GM21423 (cell line): ENCODE results near the gene USP1.

Experiments used
- ATAC-seq: cut with Tn5 transposase; IDR thresholded peaks from one replicate; pipeline ENCODE4 v1.9.1; 2021; ENCODE audit warnings: mild to moderate bottlenecking, moderate library complexity; ENCODE audit not compliant: unreplicated experiment

USP1 gene

DNA sequence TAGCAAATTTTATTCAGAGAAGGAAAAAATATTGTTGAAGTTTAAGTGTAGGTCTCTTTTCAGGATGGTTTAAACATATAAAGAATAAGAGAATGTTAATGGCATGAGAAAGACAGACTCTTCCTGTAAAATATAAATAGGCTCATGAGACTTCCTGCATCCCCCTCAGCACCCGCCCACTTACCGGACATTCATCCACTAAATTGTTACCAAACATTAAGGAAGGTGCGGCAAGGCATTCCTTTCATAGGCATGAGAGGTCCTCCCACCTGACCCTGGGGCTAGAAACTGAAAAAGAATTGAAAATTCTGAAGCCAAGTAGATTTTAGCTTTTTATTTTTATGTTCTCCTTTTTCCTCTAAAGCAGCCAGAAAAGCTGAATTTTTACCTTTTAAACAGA is 10.6 kb upstream of the USP1 start:
- no peak for ATAC-seq

DNA sequence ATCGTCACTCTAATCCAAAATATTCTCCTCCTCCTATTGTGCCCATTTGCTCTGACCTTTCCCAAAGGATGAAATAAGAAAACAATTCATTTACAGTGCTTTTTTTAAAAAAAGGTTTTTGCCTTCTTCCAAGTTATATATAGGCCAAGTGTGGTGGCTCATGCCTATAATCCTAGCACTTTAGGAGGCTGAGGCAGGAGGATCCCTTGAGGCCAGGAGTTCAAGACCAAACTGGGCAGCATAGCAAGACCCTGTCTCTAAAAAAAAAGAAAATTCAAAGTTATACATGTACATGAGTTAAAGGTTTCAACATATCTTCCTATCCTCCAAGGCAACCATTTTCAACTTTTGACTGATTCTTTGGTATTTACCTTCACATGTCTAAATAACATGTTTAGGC is 10.1 kb upstream of the USP1 start:
- no peak for ATAC-seq

DNA sequence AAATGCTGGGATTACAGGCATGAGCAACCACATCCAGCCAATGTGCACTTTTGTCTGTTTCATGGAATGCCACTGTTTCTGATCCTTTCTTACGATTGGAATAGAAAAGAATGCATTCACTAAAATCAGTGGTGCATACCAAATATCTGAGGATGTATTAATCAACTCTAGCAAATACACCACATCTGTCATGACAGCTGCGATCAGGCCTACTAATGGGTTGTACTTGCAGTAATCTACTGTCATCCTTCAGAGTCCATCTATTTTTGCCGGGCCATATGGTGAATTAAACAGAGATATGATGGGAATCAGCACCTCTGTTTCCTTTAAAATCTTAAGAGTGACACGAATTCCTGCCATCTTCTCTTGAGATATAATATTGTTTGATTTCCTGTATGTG is 8.5 kb upstream of the USP1 start:
- ATAC-seq, result no peak

DNA sequence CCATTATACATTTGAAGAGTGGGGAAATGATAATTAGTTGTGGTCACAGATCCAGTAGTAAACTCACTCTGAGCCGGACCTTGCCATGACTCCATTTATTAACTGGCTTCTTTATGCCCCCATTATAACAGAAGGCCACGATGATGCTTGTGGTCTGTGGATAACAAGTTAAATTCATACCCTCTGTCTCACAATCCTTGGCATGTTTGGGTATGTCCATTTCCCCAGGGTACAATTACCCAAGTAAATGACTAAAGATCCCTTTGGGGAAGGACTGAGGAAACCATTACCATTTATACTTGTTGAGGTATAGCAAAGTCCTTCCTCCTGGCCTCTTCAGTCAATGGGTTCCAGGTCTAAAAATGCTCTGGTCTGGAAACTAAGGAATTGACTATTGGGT is 7.3 kb upstream of the USP1 start:
- no peak for ATAC-seq

DNA sequence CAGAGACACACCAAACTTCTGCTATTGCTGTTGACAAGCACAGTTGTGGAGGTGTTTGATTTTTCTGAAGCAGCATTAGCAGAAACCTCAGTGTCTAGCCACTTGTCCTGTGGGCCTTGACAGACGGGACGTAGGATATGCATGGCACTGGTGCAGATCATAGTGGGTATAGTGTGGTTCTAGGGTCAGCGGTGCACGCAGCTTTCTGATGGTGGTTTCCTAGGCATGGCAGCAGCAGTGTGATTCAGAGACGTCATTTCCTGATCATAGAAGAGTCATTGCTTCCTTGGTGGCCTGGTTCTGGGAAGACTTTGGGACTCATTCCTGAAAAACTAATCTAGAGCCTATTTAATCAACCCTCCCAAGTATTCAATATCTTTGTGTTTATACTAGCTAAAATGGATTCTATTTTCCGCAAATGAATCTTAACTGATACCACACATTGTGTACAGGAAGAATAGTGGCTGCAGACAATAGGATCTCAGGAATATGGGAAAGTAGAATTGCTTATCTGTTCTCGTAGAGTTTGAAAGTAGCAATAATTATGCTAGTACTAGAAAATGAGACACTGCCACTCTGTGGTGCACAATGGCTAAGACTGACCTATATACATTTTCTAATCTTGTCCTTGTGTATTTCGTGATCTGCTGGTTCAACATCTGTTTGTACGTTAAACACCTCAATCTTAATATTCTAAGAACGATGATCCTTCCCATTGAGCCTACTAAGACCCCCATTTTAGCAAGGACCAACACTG is 2.8 kb upstream of the USP1 start:
- no peak for ATAC-seq

DNA sequence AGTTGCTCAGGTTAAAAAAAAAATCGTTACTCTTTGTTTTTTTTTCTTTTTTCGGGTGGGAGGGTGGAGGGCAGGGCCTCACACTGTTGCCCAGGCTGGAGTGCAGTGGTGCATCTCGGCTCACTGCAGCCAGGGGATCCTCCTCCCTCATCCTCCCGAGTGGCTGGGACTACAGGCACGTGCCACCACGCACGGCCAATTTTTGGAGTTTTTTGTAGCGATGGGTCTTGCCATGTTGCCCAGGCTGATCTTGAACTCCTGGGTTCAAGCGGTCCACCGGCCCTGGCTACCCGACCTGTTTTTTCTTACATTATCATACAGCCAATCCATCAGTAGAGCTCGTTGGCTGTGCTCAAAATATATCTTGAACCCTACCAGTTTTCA is 2.2 kb upstream of the USP1 start:
- ATAC-seq, result no peak

DNA sequence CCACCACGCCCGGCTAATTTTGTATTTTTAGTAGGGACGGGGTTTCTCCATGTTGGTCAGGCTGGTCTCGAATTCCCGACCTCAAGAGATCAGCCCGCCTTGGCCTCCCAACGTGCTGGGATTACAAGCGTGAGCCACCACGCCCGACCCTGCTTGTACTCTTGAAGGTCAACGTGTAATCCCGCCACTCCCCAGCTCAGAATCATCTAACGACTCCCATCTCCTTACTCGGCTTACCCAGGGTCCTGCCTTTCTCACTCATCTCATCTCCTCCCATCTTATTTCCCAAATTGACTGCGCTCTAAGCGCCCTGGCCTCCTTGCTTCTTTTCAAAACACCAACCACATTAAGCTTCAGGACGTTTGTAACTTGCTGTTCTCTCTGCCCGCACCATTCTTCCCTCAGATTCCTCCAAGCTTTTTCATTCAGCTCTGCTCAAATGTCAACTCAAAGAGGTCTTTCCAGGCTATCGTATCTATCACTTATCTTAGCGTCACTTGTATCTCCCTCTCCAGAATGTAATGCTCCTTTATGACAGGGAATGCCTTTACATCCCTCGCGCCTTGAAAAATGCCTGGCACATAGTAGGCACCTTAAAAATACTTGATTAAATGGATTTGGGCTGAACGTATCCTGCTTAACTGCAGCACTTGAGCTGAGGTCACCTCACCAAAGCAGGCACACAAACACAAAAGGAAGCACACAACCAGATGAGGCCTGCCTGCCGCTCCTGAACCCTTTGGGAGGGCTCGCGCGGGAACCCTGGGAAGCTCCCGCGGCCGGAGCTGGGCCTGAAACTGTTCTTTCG is 1.4 kb upstream of the USP1 start:
- ATAC-seq, result no peak

DNA sequence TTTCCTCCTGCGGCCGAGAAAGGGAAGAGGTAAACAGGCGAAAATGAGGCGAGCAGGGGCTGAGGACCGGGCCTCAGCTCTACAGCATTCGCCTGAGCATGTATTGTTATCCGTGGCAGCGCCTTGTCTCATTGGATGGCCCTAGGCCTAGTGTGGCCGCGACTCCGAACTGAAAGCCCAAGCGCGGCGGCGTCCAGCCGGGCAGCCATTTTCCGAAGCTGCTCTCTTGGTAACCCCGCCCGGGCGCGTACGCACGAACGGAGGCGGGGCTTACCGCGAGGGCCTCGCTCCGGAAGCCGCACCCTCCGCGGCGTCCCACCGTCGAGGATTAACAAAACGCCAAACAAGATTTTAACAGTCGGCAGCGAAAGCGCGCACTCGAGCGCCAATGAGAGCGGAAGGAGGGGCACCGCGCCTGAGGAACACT is 797 bp upstream of the USP1 start:
- no peak for ATAC-seq

DNA sequence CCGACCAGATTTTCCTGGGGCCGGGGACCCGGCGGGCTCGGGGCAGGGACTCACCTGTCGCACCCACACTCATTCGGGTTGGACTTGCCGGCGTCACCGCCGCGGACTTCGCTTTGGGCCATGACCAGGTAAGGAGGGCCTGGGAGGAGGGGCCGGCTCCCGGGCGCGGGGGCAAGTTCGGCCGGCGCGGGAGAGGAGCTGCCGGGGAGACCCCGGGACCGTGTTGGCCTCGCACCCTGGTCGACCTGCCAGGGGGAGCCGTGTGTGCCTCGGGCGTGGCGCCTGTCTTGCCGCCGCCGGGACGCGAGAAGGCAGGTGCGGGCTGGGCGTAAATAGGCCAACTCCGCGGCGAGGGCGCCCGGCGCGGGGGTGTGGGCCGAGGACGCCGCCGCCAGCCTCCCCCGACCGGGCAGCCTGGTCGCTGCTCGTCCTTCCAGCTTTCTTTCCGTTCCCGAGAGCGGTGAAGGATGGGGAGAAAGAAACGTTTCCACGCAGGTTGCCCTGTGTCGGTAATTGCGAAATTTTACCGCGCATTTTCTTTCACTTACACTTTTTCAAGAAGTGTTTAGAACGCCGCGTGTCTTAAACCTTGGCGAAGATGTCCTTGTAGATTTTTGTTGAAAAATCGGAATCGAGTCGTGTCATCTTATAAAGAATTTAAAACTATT is 558 bp downstream of the USP1 start:
- ATAC-seq, result no peak

DNA sequence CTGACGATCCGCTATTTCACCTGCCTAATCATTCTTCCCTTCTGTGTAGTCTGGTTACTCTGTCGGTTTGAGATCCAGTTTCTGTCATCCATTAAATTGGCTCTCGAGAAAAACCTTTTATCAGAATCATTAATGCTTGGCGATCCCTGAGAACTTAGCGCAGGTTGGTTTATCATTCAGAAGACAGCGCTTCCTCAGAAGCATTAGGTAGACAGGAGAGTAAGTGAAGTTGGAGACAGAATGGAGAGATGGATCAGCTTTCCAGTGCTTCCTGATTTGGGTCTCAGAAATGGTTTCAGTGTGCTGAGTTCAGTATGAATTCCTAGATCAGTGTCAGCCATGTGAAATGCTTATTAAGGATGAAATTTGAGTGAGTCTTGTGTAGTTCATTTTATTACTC is 1.3 kb downstream of the USP1 start:
- ATAC-seq, result no peak

DNA sequence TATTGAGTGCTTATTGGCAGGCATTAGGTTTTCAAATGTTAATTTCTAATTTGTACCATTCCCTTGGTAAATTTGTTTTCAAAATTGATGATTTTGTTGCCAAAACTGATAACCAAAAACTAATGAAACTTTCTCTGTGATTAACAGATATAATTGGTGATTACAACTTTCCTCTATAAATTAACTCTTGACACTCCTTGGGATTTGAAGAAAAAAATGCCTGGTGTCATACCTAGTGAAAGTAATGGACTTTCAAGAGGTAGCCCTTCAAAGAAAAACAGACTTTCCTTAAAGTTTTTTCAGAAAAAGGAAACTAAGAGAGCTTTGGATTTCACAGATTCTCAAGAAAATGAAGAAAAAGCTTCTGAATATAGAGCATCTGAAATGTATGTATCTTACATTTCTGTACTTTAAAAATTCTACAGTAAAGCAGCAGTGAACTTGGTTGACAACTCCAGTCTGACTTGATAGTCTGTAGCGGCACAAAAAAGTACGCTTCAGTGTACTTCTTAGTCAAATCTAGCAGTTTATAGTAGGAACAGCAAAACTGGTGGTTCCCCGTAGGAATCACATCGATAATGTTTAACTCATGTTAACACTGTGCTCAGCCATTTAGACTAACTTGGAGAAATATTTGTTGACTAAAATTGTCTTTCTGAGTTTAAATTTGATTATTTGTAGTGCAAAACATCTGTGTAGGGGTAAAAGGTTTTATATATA is 3.0 kb downstream of the USP1 start:
- peak; percentile 25 for ATAC-seq

DNA sequence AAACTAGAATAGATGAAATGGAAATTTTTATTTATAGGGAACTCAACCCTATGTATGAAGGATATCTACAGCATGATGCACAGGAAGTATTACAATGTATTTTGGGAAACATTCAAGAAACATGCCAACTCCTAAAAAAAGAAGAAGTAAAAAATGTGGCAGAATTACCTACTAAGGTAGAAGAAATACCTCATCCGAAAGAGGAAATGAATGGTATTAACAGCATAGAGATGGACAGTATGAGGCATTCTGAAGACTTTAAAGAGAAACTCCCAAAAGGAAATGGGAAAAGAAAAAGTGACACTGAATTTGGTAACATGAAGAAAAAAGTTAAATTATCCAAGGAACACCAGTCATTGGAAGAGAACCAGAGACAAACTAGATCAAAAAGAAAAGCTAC is 7.9 kb downstream of the USP1 start:
- no peak for ATAC-seq

DNA sequence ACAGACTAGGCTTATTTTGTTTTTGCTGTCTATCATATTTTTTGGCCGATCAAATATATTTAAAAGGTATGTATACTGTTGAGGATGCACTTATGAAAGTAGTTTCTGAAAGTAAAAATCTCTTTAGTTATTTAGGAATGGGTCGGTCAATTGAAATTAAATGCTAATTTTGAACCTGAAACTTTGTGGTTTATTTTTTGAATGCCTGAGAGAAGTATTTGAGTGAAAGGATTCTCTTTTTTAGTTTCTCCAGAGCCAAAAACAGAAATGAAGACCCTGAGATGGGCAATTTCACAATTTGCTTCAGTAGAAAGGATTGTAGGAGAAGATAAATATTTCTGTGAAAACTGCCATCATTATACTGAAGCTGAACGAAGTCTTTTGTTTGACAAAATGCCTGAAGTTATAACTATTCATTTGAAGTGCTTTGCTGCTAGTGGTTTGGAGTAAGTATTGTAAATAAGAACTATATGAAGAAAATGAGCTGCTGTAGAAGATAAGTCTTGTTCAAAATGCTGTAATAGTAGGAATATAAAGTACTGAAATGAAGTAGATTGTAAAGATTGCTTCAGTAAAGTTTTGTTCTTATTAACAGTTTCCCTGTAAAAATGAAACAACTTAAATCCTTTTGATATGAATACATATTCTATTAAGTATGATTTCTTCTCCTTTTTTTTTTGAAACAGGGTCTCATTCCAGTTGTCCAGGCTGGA is 11.5 kb downstream of the USP1 start:
- no peak for ATAC-seq

DNA sequence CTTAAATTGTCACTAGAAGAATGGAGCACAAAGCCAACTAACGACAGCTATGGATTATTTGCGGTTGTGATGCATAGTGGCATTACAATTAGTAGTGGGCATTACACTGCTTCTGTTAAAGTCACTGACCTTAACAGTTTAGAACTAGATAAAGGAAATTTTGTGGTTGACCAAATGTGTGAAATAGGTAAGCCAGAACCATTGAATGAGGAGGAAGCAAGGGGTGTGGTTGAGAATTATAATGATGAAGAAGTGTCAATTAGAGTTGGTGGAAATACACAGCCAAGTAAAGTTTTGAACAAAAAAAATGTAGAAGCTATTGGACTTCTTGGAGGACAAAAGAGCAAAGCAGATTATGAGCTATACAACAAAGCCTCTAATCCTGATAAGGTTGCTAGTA is 13.5 kb downstream of the USP1 start:
- no peak for ATAC-seq

DNA sequence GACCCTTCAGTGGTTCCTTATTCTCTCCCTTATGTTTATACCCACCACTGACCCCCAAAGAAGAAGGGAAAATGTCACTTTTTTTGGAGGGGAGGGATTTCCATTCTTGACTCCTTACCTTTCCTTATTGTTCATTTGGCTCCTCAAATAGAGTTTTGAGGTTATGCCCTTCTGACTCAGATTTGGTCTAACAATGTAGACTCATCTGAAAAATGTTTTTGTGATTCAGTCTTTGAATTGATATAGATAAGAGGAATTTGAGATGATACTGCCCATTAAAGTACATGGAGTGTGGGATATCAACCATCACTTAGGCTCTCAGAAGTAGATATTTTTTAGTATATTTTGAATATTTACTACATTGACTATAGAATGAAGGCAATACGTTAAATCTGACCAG is 16.1 kb downstream of the USP1 start:
- no peak for ATAC-seq

DNA sequence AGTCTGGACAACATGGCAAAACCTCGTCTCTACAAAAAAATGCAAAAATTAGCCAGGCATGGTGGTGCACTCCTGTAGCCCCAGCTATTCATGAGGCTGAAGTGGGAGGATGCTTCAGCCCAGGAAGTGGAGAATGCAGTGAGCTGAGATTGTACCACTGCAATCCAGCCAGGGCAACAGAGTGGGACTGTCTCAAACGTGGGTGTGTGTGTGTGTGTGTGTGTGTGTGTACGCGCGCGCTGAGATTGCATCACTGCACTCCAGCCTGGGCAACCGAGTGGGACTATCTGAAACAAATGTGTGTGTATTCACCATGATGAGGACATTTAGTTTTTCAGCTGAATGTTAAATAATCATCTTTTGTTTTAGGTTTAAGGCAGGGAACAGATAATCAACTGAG is 21.1 kb downstream of the USP1 start:
- no peak for ATAC-seq

DNA sequence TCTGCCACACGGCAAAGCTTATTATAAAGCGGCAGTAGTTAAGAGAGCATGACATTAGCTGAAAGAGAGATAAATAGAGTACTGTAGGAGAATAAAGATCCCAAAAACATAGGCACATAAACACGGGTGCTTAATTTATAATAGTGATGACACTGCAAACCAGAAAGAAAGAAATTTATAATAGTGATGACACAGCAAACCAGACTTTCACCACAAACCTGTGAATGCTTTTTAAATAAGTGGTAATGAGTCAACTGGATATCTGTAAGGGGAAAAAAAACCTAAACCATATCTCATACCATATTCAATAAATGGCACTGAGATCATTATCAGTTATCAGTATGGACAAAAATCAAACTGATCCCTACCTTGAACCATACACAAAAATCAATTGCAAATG is 25.5 kb downstream of the USP1 start:
- ATAC-seq, result no peak

DNA sequence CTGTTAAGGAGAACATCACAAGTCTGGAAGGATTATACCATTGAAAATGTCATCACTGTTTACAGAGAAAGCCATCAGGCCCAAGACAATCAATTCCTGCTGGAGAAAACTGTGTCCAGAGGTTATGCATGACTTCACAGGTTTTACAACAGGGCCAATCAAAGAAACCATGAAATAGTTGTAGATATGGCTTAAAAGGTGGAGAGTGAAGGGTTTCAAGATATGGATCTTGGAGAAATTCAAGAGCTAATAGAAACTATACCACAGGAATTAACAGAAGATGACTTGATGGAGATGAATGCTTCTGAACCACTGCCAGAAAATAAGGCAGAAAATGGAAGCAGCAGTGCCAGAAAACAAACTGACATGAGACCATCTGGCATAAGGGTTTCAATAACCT is 30.2 kb downstream of the USP1 start:
- no peak for ATAC-seq

DNA sequence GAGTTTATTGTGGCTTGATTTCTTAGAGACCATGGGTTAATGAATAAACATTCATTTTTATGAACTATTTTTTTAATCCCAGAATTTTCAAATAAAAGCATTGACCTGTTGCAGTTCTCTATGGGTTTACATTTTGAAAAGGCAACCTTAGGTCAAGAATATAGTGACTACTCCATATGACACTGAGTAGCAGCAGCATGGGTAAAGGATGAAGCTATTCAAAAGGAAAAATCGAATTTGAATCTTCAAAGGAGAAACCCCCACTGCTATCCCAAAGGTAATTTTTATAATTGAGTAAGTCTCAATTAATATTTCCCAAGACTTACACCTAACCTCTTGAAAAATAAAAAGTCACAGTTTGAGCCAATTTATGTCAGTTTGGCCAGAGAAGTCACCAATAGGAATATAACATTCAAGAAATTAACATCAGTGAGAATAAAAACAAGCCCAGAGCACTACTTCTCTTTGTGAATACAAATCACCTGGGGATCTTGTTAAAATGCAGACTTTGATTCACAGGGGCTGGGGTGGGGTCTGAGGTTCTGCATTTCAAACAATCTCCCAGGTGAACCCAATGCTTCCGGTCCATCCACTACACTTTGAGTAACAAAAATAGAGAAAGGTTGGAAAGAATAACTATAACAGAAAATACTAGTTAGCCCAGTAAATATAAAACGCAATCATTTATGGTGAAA is 39.8 kb downstream of the USP1 start:
- ATAC-seq, result no peak

DNA sequence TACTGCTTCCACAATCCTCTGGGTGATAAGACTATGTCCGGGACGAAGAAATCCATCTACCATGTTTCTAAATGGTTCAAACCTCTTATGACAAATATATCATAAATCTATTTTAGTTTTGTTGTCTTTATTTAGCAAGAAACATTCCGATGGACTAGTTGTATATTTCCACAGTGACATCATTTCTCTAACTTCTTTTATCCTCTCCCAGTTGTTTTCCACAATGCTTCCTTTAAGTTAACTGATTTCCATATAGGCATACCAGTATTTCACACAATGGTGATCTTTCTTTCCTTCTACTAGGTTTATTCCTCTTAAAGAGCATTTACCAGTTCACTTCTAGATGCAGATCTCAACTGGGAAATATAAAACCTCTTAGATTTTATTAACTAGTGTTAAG is 44.8 kb downstream of the USP1 start:
- no peak for ATAC-seq
